Body of pancreas (tissue), 4 donors: ENCODE data around the gene MRAS.

ENCODE experiments used
- POLR2A ChIP-seq, 3 donors: fragments of 450-650 bp; IDR thresholded peaks; one replicate each; pipeline ENCODE4 v1.6.1; 2016; ENCODE audit warnings: antibody characterized with exemption in 3 of 3, mild to moderate bottlenecking in 2 of 3
- TF ChIP-seq, protein P1 (sequence below), 7 experiments: fragments of 450-650 bp in 4 of 7; fragments of 200-600 bp in 3 of 7; sonication (generic) in 3 of 7; IDR thresholded peaks; one replicate each; pipeline ENCODE4 v1.5.1; 2016 to 2019; ENCODE audit warnings: antibody characterized with exemption in 7 of 7

DNA sequence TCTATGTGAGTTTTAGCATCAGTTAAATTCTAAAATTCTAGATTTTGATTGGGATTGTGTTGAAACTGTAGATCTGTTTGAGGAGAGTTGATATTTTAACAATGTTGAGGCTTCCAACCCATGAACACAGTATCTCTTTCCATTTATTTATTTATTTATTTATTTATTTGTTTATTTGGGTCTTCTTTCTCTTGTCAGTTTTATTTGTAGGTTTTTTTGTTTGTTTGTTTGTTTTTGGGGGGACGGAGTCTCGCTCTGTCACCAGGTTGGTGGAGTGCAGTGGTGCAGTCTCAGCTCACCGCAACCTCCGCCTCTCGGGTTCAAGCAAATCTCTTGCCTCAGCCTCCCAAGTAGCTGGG lies 25.3 kb downstream of the MRAS start:
- TF ChIP-seq, protein P1, sequence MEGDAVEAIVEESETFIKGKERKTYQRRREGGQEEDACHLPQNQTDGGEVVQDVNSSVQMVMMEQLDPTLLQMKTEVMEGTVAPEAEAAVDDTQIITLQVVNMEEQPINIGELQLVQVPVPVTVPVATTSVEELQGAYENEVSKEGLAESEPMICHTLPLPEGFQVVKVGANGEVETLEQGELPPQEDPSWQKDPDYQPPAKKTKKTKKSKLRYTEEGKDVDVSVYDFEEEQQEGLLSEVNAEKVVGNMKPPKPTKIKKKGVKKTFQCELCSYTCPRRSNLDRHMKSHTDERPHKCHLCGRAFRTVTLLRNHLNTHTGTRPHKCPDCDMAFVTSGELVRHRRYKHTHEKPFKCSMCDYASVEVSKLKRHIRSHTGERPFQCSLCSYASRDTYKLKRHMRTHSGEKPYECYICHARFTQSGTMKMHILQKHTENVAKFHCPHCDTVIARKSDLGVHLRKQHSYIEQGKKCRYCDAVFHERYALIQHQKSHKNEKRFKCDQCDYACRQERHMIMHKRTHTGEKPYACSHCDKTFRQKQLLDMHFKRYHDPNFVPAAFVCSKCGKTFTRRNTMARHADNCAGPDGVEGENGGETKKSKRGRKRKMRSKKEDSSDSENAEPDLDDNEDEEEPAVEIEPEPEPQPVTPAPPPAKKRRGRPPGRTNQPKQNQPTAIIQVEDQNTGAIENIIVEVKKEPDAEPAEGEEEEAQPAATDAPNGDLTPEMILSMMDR (IDR thresholded peaks at IDR 0.05) = no peak
- no peak for TF ChIP-seq POLR2A (IDR thresholded peaks at IDR 0.05)
